Measurements from ENCODE around the gene FHL1. TPM values are rescaled to one million over a fixed set of nuclear protein-coding genes. Genes with fewer than 3 reads are reported as not detected.

Gene FHL1
- total RNA-seq, 1 experiment from 2014 or later = 20.0 TPM

- Histone ChIP-seq H3K27me3 (ENCODE audit: insufficient read depth, low read length) (no peaks in the 10 kb centered on the region), H3K4me1 (ENCODE audit: control insufficient read depth in 1 of 2, insufficient read depth in 2 of 2, low read length in 2 of 2) (peaks cover 0 to 8% of the 10 kb centered on the region in 2 experiments; a peak in 1 of 4 replicates), H3K4me3 (replicated peaks in 1 of 2; ENCODE audit: low read depth in 1 of 2, low read length in 2 of 2) (no peak overlapping the region), H3K9me2 (ENCODE audit: insufficient read depth) (no peaks in the 10 kb centered on the region), H2AFZ (ENCODE audit: low read depth, low read length, poor library complexity, severe bottlenecking) (no peak overlapping the region), H3K79me2 (ENCODE audit: insufficient read depth, low read length) (no peaks in the 10 kb centered on the region), H4K20me1 (ENCODE audit: insufficient read depth) (no peaks in the 10 kb centered on the region), H3K9ac (ENCODE audit: low read length) (no peak overlapping the region), H3K27ac (ENCODE audit: low read depth, low read length) (no peak overlapping the region), H3K36me3 (ENCODE audit: control insufficient read depth in 1 of 2, insufficient read depth in 2 of 2, low read length in 2 of 2) (no peaks in the 10 kb centered on the region), H3K9me3 (ENCODE audit: control insufficient read depth in 1 of 2, insufficient read depth in 1 of 2, low read depth in 1 of 2, low read length in 2 of 2) (no peaks in the 10 kb centered on the region), H3K4me2 (ENCODE audit: low read length) (no peak overlapping the region)
- BruUV-seq (replicated peaks) = no TSS peak
- ChIA-PET POLR2A (no interaction called here), CTCF (interaction anchor here (1.3 kb wide), 1 partner anchor 9 kb away, joined by 4 read pairs; no protein-coding TSS in a partner anchor), RAD21 (ENCODE audit: low non-redundant PET in 1 of 2, low total read pairs in 2 of 2, uncharacterized antibody in 2 of 2, unreplicated experiment in 2 of 2) (no interaction called here)
- TF ChIP-seq, protein P1, sequence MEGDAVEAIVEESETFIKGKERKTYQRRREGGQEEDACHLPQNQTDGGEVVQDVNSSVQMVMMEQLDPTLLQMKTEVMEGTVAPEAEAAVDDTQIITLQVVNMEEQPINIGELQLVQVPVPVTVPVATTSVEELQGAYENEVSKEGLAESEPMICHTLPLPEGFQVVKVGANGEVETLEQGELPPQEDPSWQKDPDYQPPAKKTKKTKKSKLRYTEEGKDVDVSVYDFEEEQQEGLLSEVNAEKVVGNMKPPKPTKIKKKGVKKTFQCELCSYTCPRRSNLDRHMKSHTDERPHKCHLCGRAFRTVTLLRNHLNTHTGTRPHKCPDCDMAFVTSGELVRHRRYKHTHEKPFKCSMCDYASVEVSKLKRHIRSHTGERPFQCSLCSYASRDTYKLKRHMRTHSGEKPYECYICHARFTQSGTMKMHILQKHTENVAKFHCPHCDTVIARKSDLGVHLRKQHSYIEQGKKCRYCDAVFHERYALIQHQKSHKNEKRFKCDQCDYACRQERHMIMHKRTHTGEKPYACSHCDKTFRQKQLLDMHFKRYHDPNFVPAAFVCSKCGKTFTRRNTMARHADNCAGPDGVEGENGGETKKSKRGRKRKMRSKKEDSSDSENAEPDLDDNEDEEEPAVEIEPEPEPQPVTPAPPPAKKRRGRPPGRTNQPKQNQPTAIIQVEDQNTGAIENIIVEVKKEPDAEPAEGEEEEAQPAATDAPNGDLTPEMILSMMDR (IDR thresholded peaks at IDR 0.05 in 2 of 3, conservative IDR thresholded peaks at IDR 0.05 in 1 of 3; ENCODE audit: borderline replicate concordance in 1 of 3, insufficient read depth in 1 of 3, low read depth in 2 of 3, low read length in 2 of 3) = no peak
- TF ChIP-seq SRF (IDR thresholded peaks at IDR 0.05; ENCODE audit: low read depth) = no peak
- TF ChIP-seq ZFX (IDR thresholded peaks at IDR 0.05) = no peak
- no peak for TF ChIP-seq JUND (IDR thresholded peaks at IDR 0.05)
- TF ChIP-seq YY1 (IDR thresholded peaks at IDR 0.05; ENCODE audit: extremely low read depth, insufficient replicate concordance, low read depth, low read length) = no peak
- no peak for TF ChIP-seq EZH2 (IDR thresholded peaks at IDR 0.05)
- no peak for TF ChIP-seq CEBPB (IDR thresholded peaks at IDR 0.05; ENCODE audit: low read depth)
- no peak for TF ChIP-seq RAD21 (IDR thresholded peaks at IDR 0.05; ENCODE audit: low read depth)
- no peak for TF ChIP-seq ELF1 (IDR thresholded peaks at IDR 0.05; ENCODE audit: borderline replicate concordance, low read depth)
- no peak for TF ChIP-seq EZH2phosphoT487 (IDR thresholded peaks at IDR 0.05; ENCODE audit: borderline replicate concordance)
- no peak for TF ChIP-seq TCF7L2 (IDR thresholded peaks at IDR 0.05; ENCODE audit: borderline replicate concordance, extremely low read depth, insufficient read depth, insufficient read length)
- TF ChIP-seq POLR2AphosphoS5 (IDR thresholded peaks at IDR 0.05; ENCODE audit: low read depth, low read length) = no peak
- TF ChIP-seq, protein P2, sequence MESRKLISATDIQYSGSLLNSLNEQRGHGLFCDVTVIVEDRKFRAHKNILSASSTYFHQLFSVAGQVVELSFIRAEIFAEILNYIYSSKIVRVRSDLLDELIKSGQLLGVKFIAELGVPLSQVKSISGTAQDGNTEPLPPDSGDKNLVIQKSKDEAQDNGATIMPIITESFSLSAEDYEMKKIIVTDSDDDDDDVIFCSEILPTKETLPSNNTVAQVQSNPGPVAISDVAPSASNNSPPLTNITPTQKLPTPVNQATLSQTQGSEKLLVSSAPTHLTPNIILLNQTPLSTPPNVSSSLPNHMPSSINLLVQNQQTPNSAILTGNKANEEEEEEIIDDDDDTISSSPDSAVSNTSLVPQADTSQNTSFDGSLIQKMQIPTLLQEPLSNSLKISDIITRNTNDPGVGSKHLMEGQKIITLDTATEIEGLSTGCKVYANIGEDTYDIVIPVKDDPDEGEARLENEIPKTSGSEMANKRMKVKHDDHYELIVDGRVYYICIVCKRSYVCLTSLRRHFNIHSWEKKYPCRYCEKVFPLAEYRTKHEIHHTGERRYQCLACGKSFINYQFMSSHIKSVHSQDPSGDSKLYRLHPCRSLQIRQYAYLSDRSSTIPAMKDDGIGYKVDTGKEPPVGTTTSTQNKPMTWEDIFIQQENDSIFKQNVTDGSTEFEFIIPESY (IDR thresholded peaks at IDR 0.05; ENCODE audit: extremely low read depth, insufficient replicate concordance, low read length) = no peak
- TF ChIP-seq POLR2A (IDR thresholded peaks at IDR 0.05; ENCODE audit: borderline replicate concordance, extremely low read depth, insufficient read depth, insufficient read length) = no peak
- no peak for DNase-seq (ENCODE audit: low read depth, low spot score)
- intact Hi-C loops (cut with micrococcal nuclease) = no loop called here
- no peak for ATAC-seq
These were observed 24.1 kb downstream of the FHL1 start for GRCh38 chrX:136171420-136171819.
